Loucy (cell line): ENCODE data around the gene ADAT3.
A peak's percentile ranks its signal among the peaks of the same experiment; 100 is the strongest.

Source experiments
- H2AFZ ChIP-seq: fragments of 200-600 bp; sonication (generic); 2 replicates; pipeline ENCODE4 v1.6.0; 2016; ENCODE audit warnings: antibody characterized with exemption, mild to moderate bottlenecking, low read length, moderate library complexity
- H3F3A ChIP-seq: fragments of 200-600 bp; 2 replicates; pipeline ENCODE4 v1.6.0; 2016; ENCODE audit warnings: antibody characterized with exemption, low read depth, mild to moderate bottlenecking
- H3K27me3 ChIP-seq: fragments of 200-600 bp; sonication (generic); 2 replicates; pipeline ENCODE4 v1.6.1; 2014; ENCODE audit warnings: low read length, mild to moderate bottlenecking; ENCODE audit not compliant: insufficient read depth, poor library complexity, severe bottlenecking
- H3K36me3 ChIP-seq: fragments of 200-600 bp; sonication (generic); 2 replicates; pipeline ENCODE4 v1.6.1; 2016; ENCODE audit warnings: low read length; ENCODE audit not compliant: insufficient read depth
- H3K4me1 ChIP-seq: fragments of 200-600 bp; sonication (generic); 2 replicates; pipeline ENCODE4 v1.5.1; 2014; ENCODE audit warnings: low read length, mild to moderate bottlenecking; ENCODE audit not compliant: insufficient read depth, poor library complexity, severe bottlenecking
- H3K4me2 ChIP-seq: fragments of 200-600 bp; sonication (generic); 2 replicates; pipeline ENCODE4 v1.6.0; 2014; ENCODE audit warnings: antibody characterized with exemption, low read length, low read depth, mild to moderate bottlenecking; ENCODE audit not compliant: poor library complexity, severe bottlenecking
- H3K4me3 ChIP-seq: fragments of 200-600 bp; sonication (generic); 2 replicates; pipeline ENCODE4 v1.5.1; 2014; ENCODE audit warnings: low read length, mild to moderate bottlenecking, mixed read lengths; ENCODE audit not compliant: poor library complexity, severe bottlenecking
- H3K79me2 ChIP-seq: fragments of 200-600 bp; sonication (generic); 2 replicates; pipeline ENCODE4 v1.6.1; 2014; ENCODE audit warnings: low read length; ENCODE audit not compliant: insufficient read depth
- H3K9ac ChIP-seq: fragments of 200-600 bp; sonication (generic); 2 replicates; pipeline ENCODE4 v1.6.0; 2014; ENCODE audit warnings: mild to moderate bottlenecking, low read depth, low read length, moderate library complexity; ENCODE audit not compliant: poor library complexity, severe bottlenecking
- H3K9me2 ChIP-seq: fragments of 200-600 bp; sonication (generic); replicated peaks from 2 replicates; pipeline ENCODE4 v1.6.1; 2016; ENCODE audit warnings: low read depth, low read length, mixed read lengths
- H3K9me3 ChIP-seq: fragments of 200-600 bp; sonication (generic); 2 replicates; pipeline ENCODE4 v1.6.1; 2014; ENCODE audit warnings: mild to moderate bottlenecking, antibody characterized with exemption, low read length, low read depth; ENCODE audit not compliant: insufficient read depth
- H4K20me1 ChIP-seq: fragments of 200-600 bp; sonication (generic); 2 replicates; pipeline ENCODE4 v1.6.0; 2014; ENCODE audit warnings: antibody characterized with exemption, low read length, mild to moderate bottlenecking; ENCODE audit not compliant: insufficient read depth, poor library complexity, severe bottlenecking
- EZH2phosphoT487 ChIP-seq: fragments of 200-600 bp; IDR thresholded peaks from 2 replicates; pipeline ENCODE4 v1.6.1; 2018; ENCODE audit warnings: antibody characterized with exemption, mild to moderate bottlenecking, moderate library complexity, borderline replicate concordance
- TF ChIP-seq, protein P1 (sequence below): fragments of 200-600 bp; sonication (generic); conservative IDR thresholded peaks from 2 replicates; pipeline ENCODE4 v1.5.1; 2014; ENCODE audit warnings: mild to moderate bottlenecking, antibody characterized with exemption, low read length

Gene ADAT3

DNA sequence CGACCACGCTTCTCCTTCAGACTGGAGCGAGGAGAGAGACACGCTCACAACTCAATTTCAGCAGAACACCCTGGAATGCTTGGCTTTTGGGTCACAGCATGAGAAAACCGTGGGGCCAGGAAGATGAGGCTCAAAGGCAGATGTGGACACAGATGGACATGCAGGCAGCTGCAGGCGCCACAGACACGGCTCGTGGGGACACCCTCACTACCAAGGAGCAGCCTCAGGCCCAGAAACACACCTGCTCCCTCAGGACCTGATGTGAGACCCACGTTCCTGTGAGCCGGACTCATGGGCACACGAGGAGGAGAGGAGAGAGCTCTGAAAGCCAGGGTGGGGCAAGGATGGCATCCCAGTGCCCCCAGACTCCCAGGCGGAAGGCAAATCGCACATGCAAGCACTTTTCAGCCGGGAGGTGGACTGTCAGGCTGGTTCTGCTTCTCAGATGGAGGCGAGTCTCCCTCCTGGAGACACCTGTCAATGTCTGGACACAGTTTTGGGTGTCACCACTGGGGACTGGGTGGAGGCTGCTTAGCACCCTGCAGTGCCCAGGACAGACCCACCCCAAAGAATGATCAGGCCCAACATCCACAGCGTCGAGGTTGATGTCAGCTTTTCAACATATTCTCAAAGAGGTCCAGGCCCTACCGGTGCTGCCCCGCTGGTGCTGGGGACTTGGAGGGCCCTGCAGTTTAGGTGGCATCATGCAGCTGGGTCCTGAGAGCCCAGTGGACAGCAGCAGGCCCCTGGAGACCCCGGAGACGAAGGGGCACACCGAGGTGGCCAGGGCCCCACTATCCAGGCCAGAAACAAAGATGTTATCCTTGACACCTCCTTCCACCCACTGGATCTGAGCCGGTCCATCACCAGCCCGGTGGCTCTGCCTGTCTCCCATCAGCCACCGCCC is 22.2 kb upstream of the ADAT3 start:
- Histone ChIP-seq H3K79me2 (peaks cover 48% of the 10 kb centered on the region), H3K4me1 (peaks cover 32% of the 10 kb centered on the region), H3K9me3 (no peaks in the 10 kb centered on the region), H3K9me2 (no peaks in the 10 kb centered on the region), H2AFZ (no peak overlapping the region), H3K36me3 (no peaks in the 10 kb centered on the region), H3F3A (no peaks in the 10 kb centered on the region), H3K27me3 (no peaks in the 10 kb centered on the region), H4K20me1 (peaks cover 38% of the 10 kb centered on the region), H3K9ac (peak overlapping the region; percentile 85), H3K4me2 (peak overlapping the region; percentile 84), H3K4me3 (peak overlapping the region; percentile 97)
- no peak for TF ChIP-seq EZH2phosphoT487
- TF ChIP-seq, protein P1, sequence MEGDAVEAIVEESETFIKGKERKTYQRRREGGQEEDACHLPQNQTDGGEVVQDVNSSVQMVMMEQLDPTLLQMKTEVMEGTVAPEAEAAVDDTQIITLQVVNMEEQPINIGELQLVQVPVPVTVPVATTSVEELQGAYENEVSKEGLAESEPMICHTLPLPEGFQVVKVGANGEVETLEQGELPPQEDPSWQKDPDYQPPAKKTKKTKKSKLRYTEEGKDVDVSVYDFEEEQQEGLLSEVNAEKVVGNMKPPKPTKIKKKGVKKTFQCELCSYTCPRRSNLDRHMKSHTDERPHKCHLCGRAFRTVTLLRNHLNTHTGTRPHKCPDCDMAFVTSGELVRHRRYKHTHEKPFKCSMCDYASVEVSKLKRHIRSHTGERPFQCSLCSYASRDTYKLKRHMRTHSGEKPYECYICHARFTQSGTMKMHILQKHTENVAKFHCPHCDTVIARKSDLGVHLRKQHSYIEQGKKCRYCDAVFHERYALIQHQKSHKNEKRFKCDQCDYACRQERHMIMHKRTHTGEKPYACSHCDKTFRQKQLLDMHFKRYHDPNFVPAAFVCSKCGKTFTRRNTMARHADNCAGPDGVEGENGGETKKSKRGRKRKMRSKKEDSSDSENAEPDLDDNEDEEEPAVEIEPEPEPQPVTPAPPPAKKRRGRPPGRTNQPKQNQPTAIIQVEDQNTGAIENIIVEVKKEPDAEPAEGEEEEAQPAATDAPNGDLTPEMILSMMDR: no peak

DNA sequence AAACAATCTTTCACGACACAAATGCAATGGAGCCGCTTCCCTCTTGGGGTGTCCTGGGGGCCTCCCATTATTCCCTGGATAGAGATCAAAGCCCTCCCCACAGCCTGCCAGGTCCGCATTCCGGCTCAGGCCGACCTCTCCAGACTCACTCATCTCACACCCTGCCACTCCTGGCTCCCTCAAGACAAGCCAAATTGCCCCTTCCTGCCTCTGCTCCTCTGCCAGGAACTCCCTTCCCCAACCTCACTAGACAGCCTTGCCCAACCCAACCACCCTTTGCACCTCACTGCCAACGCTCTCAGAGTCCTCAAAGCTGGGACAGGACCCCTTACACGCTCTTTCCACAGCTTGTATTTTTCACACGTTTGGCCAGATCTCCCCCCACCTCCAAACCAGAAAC is 21.4 kb upstream of the ADAT3 start:
- no peaks in the 10 kb centered on the region for H3K9me2 ChIP-seq
- no peak overlapping the region for H2AFZ ChIP-seq
- H3K4me3 ChIP-seq: peak overlapping the region; percentile 97
- no peaks in the 10 kb centered on the region for H3K27me3 ChIP-seq
- peak overlapping the region; percentile 85 for H3K9ac ChIP-seq
- H3K4me1 ChIP-seq: peaks cover 32% of the 10 kb centered on the region
- H3F3A ChIP-seq: no peaks in the 10 kb centered on the region
- peaks cover 48% of the 10 kb centered on the region for H3K79me2 ChIP-seq
- no peak for TF ChIP-seq EZH2phosphoT487
- TF ChIP-seq, protein P1: no peak
- H3K9me3 ChIP-seq: no peaks in the 10 kb centered on the region
- peaks cover 38% of the 10 kb centered on the region for H4K20me1 ChIP-seq
- no peaks in the 10 kb centered on the region for H3K36me3 ChIP-seq
- peak overlapping the region; percentile 84 for H3K4me2 ChIP-seq

DNA sequence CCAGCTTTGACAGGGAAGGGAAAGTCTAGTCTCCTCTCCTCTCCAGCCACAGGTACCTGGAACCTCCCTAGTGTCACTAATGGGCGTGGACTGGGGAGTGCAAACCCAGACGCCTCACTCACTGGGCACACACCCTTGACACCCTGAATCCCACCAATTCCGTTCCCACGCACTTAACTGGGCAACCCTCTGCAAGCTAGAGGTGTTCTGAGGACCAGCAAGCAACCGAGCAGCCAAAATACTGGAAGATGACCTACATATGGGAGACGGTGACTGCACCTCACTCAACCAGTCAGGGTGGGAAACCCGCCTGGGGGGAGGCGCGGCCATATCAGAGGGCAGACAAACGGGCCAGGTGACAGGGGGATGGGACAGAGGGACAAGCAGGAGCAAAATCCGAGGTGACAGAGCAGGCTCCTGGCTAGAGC is 20.9 kb upstream of the ADAT3 start:
- Histone ChIP-seq H3K9ac (peak overlapping the region; percentile 85), H3K4me3 (peak overlapping the region; percentile 97), H3K36me3 (no peaks in the 10 kb centered on the region), H3K9me2 (no peaks in the 10 kb centered on the region), H3K9me3 (no peaks in the 10 kb centered on the region), H2AFZ (no peak overlapping the region), H3K79me2 (peaks cover 48% of the 10 kb centered on the region), H3F3A (no peaks in the 10 kb centered on the region), H3K4me2 (peak overlapping the region; percentile 84), H3K27me3 (no peaks in the 10 kb centered on the region), H3K4me1 (peaks cover 32% of the 10 kb centered on the region), H4K20me1 (peaks cover 38% of the 10 kb centered on the region)
- no peak for TF ChIP-seq EZH2phosphoT487
- TF ChIP-seq, protein P1: no peak
